HG03025 (cell line): ENCODE data around the gene PRRT3.
"Not testable (repeated sequence)": the region's sequence is repeated elsewhere in the genome, so short reads cannot be mapped to it uniquely, and the experiment has no call there.

Experiments
- ATAC-seq: cut with Tn5 transposase; IDR thresholded peaks from one replicate; pipeline ENCODE4 v1.9.1; 2021; ENCODE audit warnings: mild to moderate bottlenecking, moderate library complexity; ENCODE audit not compliant: unreplicated experiment, low FRiP score

PRRT3 gene

DNA sequence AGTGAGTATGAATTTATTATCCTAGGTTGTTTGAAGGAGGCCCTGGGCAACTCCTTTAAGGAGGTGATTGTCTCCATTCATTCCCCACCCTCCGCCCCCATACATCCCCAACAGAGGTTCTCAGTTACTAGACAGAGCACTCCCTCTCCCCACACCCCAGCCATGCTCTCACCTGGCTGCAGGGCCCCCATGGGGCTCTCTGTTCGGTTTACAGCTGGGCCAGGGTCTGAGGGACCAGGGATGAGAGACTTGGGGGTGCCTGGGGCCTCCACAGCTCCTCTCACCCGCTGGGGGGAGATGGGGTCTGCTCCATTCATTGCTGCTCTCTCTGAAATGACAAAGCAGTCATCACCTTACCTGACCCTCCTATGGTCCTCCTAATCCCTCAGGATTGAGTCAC lies 3.6 kb downstream of the PRRT3 start:
- no peak for ATAC-seq

DNA sequence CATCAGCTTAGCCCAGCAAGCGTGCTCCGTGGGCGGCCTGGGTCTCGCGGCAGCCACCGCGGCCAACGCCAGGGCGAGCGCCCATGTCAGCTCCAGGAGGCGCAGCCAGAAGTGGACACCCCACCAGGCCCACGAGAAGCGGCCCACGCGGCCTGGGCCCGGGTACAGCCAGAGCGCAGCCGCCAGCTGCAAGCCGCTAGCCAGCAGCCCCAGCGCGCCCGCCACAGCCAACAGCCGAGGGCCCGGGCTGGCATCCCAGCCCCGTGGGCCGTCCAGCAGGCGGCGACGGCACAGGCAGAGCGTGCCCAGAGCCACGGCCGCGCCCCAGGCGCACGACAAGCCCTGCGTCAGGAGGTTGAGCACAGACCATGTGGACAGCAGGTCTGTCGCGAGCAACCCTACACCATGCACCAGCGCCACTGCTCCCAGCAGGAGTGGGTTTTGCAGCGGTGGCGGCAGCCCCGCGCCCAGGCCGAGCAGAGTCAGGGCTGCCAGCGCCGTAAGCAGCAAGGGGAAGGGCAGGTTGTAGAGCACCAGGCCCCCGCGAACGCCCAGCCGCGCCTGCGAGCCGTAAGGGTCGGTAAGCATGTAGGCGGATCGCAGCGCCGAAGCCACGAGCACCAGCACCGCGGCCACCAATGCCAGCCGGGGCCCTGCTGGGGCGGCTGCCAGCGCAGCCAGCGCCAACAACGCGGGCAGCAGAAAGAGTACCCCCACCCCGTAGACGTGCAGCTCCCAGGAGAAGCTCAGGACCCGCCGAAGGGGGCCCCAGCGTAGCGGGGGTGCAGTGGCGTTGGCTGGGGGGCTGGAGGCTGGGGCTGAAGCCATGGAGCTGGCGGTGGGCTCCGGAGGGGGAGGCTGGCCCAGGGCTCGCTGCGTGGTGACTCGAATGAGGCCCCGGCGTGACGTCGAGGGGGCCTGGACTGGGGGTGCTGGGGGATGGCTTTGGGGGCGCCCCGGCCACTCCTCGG lies 4.9 kb downstream of the PRRT3 start:
- ATAC-seq, result no peak

- ATAC-seq, result no peak
These were observed 5.8 kb downstream of the PRRT3 start for GRCh38 chr3:9946112-9947024.

DNA sequence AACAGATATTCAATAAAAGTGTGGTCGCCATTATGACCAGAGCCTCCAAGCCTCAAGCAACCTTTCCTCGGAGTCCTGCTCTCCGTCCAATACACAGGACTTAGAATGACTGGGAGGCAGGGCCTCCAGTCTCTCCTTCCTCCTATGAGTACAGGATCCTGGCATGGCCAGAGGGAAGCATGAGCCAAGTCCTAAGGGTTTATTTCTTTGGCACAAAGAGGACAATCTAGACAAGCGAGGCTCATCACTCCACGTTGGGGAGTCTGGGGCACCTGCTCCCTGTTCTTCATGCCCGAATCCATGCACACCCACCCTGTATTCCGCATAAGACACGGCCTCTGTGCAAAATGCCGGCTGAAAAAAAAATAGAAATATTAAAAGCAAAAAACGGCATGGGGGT lies 6.8 kb downstream of the PRRT3 start:
- ATAC-seq, result no peak

- ATAC-seq, result no peak
These were observed 7.9 kb downstream of the PRRT3 start for GRCh38 chr3:9944271-9944670.

DNA sequence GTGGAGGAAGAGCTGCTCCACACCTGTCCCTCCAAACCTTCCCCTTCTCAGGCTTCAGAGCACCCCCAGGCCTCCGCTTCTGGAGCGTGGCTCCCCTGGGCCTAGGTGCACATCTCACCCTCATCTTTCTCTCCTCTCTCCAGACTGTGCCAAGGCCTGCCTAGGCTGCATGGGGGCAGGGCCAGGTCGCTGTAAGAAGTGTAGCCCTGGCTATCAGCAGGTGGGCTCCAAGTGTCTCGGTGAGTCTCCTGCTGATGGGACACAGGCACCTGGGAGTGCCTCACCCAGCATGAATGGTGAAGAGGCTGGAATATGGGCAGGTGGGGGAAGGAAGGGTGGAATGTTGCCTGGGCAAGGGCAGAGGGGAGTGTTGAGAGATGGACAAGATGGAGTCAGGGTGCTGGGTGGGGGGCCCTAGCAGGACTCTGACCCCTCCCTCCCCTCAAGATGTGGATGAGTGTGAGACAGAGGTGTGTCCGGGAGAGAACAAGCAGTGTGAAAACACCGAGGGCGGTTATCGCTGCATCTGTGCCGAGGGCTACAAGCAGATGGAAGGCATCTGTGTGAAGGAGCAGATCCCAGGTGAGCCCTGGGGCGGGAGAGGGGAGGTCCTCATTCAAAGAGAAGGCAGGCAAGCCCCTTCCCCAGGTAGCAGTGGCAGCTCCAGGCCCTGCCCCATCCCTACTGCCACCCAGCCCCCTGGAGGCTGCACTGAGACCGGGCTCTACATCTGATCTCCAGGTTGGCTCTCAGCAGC lies 9.1 kb downstream of the PRRT3 start:
- no peak for ATAC-seq

DNA sequence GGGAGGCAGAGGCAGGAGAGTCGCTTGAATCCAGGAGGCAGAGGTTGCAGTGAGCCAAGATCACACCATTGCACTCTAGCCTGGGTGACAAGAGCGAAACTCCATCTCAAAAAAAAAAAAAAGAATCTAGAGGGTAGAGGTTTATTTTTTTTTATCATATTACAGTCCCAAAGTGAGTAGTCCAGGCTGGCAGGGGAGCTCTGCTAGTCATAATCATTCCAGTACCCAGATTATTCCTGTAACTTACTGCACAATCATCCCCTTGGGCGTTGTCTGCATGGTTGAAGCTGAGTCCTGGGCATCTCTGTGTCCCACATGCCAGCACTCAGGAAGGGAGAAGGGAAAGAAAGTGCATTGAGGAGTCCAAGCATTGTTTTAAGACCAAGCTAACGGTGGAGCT lies 10.0 kb downstream of the PRRT3 start:
- no peak for ATAC-seq

DNA sequence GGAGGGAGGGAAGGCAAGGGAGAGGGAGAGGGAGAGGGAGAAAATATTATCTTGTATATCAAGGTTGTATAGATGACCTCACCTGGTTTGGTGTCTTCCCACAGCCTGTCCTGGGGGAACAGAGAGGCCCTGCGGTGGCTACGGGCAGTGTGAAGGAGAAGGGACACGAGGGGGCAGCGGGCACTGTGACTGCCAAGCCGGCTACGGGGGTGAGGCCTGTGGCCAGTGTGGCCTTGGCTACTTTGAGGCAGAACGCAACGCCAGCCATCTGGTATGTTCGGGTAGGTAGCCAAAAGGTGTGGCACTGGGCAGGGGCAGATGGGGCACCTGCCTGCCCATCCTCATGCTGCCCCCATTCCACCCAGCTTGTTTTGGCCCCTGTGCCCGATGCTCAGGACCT lies 11.5 kb downstream of the PRRT3 start:
- no peak for ATAC-seq

DNA sequence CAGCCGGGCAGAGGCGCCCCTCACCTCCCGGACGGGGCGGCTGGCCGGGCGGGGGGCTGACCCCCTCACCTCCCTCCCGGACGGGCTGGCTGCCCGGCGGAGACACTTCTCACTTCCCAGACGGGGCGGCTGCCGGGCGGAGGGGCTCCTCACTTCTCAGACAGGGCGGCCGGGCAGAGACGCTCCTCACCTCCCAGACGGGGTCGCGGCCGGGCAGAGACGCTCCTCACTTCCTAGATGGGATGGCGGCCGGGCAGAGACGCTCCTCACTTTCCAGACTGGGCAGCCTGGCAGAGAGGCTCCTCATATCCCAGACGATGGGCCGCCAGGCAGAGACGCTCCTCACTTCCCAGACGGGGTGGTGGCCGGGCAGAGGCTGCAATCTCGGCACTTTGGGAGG lies 12.3 kb downstream of the PRRT3 start:
- ATAC-seq, result not testable (repeated sequence)

- ATAC-seq, result no peak
These were observed 13.2 kb downstream of the PRRT3 start for GRCh38 chr3:9938966-9939365.

- no peak for ATAC-seq
These were observed 14.5 kb downstream of the PRRT3 start for GRCh38 chr3:9937486-9938238.

DNA sequence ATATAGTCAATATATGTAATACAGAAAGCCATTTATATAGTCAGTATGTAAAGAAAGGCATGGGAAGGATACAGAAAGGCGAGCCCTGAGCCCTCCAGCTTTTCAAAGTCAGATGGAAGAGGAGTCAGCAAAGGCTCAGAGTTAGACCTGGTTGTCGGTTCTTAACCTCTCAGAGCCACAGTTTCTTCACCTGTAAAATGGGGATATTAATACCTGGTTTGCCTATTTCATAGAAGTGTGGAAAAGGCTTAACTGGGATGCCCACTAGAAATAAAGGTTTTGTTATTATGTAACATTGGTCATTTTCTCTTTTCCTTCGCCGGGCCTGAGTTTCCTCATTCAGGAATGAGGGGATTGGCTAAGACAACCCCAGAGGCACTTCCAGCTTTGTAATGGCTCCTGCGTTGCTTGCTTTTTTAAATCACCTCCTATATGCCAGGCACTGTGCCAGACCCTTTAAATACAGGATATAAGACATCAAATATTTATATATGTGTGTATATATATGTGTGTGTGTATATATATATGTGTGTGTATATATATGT lies 16.2 kb downstream of the PRRT3 start:
- ATAC-seq, result no peak

GRCh38 chr3:9934993-9935392 lies 17.2 kb downstream of the PRRT3 start:
- no peak for ATAC-seq

GRCh38 chr3:9934235-9934621 lies 18.0 kb downstream of the PRRT3 start:
- ATAC-seq, result no peak

GRCh38 chr3:9933561-9934234 lies 18.5 kb downstream of the PRRT3 start, which contains the start of gene CRELD1:
Gene CRELD1, plus strand, starts transcription at chr3:9933834. Its CDS starts 605 bp downstream, at chr3:9934439.
- ATAC-seq, result peak; percentile 88

DNA sequence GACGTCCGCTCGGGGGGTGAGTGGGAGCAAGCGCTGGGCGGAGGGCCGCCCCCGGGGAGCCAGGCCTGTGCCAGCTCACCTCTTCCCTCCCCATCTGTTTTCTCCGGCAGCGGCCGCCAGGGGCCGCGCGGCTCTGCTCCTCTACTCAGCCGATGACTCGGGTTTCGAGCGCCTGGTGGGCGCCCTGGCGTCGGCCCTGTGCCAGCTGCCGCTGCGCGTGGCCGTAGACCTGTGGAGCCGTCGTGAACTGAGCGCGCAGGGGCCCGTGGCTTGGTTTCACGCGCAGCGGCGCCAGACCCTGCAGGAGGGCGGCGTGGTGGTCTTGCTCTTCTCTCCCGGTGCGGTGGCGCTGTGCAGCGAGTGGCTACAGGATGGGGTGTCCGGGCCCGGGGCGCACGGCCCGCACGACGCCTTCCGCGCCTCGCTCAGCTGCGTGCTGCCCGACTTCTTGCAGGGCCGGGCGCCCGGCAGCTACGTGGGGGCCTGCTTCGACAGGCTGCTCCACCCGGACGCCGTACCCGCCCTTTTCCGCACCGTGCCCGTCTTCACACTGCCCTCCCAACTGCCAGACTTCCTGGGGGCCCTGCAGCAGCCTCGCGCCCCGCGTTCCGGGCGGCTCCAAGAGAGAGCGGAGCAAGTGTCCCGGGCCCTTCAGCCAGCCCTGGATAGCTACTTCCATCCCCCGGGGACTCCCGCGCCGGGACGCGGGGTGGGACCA lies 19.2 kb downstream of the PRRT3 start:
- ATAC-seq, result peak; percentile 65

- no peak for ATAC-seq
These were observed 19.7 kb downstream of the PRRT3 start for GRCh38 chr3:9932535-9932842.

DNA sequence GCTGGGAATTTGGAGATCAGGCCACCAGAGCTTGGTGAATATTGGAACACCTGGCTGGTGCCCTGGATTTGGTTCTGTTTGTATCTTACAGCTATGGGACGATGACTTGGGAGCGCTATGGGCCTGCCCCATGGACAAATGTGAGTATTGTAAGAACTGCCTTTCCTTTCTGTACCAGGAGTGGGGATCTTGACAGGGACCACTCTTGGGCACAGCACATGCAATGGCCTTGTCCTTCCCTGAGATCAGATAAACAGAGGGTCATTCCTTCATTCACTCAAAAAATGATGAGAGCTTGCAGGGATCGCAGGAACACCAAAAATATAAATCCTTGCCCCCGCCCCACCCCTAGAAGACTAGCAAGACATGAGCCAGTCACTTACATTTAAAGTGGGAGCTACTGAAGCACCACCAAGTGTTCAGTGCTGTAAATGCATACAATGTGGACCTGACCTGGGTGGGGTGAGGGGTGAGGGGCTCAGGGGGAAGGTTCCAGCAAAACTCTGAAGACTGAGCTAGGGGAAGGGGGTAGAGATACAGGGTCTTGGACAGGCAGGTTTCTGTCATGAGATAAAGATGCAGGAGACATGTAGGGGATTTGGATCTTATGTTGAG lies 21.3 kb downstream of the PRRT3 start:
- ATAC-seq, result no peak
